Transverse colon (tissue), 3 donors: ENCODE measurements around the gene F11.

Experiments used
- CTCF ChIP-seq, 5 experiments: fragments of 200-600 bp in 3 of 5; fragments of 450-650 bp in 2 of 5; sonication (generic) in 3 of 5; IDR thresholded peaks; 1 replicate in 2 of 5; 2 replicates in 3 of 5; pipeline ENCODE4 v1.5.1; 2016 to 2017; ENCODE audit warnings: antibody characterized with exemption in 5 of 5, inconsistent platforms in 3 of 5, mild to moderate bottlenecking in 2 of 5, moderate library complexity in 1 of 5
- EP300 ChIP-seq: sonication (generic); formaldehyde crosslinking; IDR thresholded peaks from one replicate; pipeline ENCODE4 v1.6.1; 2017; ENCODE audit warnings: antibody characterized with exemption, low read depth

- TF ChIP-seq CTCF (IDR thresholded peaks at IDR 0.05) (no peak), EP300 (no peak)
Observed at GRCh38 chr4:186304866-186305505, 39.0 kb downstream of the F11 start.
